ENCODE results near the gene MYL2.

Gene MYL2

GRCh38 chr12:110929818-110930217 lies 9.4 kb upstream of the MYL2 start:
- DNase-seq, result no peak

DNA sequence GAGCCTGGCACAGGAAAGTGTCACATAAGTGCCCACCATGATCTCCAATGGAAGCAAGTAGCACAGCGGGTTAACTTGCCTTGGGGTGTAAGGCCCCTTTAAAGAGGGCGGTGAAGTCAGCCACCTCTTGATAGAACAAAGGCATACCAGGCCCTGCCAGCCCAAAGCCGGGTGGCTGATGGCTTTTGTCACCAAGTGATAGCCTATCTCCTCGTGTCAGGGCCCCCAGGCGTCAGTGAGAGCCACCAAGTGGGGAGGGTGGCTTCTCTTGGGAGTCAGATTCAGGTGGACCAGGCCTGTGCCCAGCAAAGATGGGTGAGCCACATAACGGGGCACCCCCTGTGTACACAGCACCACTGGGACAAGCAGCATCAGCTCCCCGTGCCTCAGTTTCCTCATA lies 8.3 kb upstream of the MYL2 start:
- DNase-seq, result no peak

DNA sequence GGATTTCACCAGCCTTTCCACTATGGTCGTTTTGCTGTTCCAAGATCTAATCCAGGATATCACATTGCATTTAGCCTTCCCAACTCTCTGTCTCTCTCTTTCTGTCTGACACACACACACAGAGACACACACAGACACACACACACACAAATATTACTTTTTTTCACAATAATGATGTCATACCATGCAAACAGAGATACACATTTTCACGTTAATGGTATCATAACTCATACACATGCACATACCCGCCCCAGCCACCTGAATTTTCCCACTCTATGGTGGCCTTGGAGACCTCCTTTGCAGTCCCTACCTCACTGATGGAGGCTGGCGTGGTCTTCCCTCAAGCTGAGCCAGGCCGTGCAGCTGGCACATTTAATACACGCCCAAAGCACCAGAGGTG lies 7.2 kb upstream of the MYL2 start:
- DNase-seq, result no peak

- no peak for DNase-seq
Observed at GRCh38 chr12:110923692-110924334, 3.4 kb upstream of the MYL2 start.

DNA sequence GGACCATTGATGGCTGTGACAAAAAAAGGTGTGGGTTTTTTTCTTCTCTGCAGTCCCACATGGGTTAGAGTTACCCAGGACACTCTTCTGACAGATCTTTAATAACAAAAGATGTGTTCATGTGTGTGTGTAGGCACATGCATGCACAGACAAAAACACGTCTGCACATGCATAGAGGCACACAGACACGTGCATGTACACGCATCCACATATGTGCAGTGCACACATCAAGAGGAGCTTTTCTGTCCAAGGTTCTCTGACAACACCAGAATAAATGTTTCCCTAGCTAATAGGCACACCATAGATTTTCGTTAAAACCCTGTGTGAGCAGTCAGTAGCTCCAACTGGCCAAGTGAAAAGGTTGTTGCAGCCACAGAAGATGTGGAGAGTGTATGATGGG lies 2.8 kb upstream of the MYL2 start:
- DNase-seq, result no peak

- DNase-seq, result no peak
Observed at GRCh38 chr12:110922652-110923051, 2.3 kb upstream of the MYL2 start.

DNA sequence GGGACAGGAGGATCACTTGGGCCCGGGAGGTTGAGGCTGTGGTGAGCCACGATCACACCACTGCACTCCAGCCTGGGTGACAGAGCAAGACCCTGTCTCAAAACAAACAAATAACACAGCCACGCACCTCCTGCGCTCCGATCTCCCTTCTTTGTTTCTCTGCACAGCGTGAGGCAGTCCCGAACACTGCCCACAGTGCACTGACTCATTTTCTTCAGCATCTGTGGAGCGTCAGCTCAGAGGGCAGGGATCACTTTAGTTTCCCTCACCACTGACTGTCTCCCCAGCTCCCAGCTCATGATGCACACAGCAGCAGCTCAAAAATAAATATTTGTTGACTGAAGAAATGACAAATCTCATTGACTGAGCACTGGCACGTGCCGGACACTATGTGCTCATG lies 883 bp upstream of the MYL2 start:
- DNase-seq, result no peak

DNA sequence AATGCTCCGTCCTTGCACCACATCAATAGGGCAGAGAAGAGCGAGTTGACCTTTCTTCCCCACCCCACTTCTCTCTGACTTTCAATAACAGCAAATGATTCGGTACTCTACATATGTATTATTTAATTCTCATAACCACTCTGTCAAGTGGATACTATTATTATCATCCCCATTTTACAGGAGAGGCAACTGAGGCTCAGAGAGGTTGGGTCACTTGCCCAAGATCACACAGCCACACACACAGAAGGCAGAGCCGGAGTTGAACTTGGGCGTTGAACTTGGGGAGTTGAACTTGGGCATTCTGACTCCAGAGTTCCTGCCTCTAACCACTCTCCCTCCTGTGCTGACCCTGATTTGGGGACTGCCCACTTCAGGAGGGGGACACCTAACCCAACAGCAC lies 659 bp downstream of the MYL2 start:
- no peak for DNase-seq

DNA sequence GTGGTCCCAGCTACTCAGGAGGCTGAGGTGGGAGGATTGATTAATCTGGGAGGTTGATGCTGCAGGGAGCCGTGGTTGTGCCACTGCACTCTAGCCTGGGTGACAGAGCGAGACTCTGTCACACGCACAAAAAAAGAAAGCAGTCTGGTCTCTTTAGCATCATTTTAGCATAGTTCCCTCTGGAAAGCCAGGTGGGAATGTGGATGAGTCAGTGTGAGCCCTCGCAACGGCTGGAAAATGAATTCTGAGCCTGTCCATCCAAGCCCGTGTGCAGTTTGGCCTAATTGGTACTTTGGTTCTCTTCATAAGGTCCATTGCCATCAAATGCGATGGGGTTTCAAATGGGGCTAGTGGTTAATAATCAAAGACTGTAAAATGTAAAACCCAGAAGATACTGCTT lies 2.4 kb downstream of the MYL2 start:
- no peak for DNase-seq

- DNase-seq, result no peak
Observed at GRCh38 chr12:110917467-110917866, 2.9 kb downstream of the MYL2 start.

GRCh38 chr12:110916295-110916875 lies 4.0 kb downstream of the MYL2 start:
- no peak for DNase-seq

GRCh38 chr12:110913119-110914056 lies 7.0 kb downstream of the MYL2 start:
- no peak for DNase-seq

- DNase-seq, result no peak
Observed at GRCh38 chr12:110912263-110912662, 8.1 kb downstream of the MYL2 start.

- DNase-seq, result no peak
Observed at GRCh38 chr12:110908377-110909152, 11.8 kb downstream of the MYL2 start.

DNA sequence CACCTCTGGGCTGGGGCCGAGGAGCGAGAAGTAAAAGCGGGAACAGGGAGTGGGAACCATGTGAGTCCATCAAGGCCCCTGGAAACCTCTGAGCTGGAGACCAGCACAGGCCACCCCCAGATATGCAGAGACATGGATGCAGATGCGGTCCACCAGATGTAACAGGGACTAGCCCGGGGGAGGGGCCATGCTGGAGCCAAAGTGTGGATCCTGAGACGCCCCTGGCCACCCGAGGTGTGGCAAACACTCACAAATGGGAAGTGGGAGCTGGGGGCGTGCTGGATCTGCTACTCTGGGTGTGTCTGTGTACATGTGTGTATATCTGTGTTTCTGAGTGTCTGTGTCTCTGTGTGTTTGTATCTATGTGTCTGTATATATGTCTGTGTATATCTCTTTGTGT lies 12.8 kb downstream of the MYL2 start:
- no peak for DNase-seq

GRCh38 chr12:110906985-110907384 lies 13.4 kb downstream of the MYL2 start:
- DNase-seq, result no peak

DNA sequence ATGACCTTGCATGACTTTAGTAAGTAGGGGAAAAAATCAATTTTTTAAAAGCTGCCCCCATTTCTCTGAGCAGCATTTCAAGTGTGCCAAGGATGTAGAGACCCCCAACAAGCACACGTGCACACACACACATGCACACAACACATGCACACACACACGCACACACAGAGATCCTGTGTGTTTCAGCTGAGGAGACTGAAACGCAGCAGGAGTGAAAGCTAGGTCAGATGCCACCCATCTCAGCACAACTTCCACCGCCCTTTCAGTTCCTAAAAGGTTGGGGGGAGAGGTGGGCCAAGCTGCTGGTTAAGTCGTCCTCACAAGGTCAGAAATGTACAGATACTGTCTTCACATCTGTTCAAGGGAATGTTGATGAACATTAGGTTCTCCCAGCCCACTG lies 13.9 kb downstream of the MYL2 start:
- no peak for DNase-seq

DNA sequence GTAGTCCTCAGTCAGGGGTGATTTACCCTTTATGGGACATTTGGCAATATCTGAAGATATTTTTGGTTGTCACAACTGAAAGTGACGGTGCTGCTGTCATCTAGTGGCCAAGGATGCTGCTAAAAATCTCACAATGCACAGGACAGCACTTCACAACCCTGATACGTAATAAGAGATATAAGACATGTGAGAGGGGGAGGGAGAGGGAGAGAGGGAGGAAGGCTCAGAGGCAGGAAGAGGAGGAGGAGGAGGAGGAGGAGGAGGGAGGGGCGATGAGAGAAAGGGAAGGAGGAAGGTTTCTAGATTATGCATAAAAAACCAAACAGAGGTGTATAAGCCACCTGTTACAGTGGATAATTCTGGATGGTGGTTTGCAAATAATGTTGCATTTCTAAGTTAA lies 14.3 kb downstream of the MYL2 start:
- DNase-seq, result no peak

DNA sequence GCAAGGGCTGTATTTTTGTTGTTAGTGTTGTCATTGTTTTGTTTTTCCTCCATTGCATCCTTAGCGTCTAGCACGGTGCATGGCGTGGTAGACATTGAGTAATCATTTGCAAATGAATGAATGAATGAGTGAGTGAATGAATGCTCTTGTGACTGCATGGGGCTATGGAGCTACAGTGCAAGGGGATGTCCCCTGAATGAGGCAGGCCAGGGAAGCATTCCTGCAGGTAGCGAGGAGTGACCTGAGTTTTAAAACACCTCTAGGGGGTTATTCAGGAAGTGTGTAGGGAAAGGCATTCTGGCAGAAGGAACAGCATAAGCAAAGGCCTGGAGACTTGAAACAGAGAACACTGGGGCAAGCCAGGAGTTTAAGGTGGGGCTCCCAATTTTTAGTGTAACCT lies 16.9 kb downstream of the MYL2 start:
- no peak for DNase-seq

GRCh38 chr12:110901401-110901800 lies 19.0 kb downstream of the MYL2 start:
- no peak for DNase-seq

- DNase-seq, result no peak
Observed at GRCh38 chr12:110896559-110896958, 23.8 kb downstream of the MYL2 start.

DNA sequence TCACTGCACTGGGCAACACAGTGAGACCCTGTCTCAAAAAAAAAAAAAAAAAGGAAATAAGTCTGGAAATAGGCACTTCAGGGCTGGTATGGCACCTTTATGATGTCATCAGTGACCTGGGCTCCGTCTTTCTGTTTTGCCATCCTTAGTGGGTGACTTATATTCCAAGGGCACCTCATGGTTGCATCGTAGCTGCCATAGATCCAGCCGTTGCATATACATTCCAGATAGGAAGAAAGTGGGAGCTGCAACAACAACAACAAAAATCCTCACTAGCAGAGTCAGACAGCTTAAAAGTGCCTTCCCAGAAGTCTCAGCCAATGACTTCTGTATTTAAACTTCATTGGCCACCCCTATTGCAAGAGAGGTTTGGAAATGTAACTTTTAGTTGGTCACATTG lies 26.4 kb downstream of the MYL2 start:
- DNase-seq, result no peak

- no peak for DNase-seq
Observed at GRCh38 chr12:110889361-110889760, 31.0 kb downstream of the MYL2 start.
